Glomerular endothelial cell (primary cell): ENCODE data around the gene SKA1. TPM values are rescaled to one million over a fixed set of nuclear protein-coding genes. Genes with fewer than 3 reads are reported as not detected.

ENCODE experiments used
- DNase-seq: peaks from one replicate; pipeline ENCODE4 v3.0.0-alpha.2; 2011; ENCODE audit warnings: low read depth, low spot score; ENCODE audit errors: extremely low read depth
- total RNA-seq: library from RNA; depleted of rRNA; stranded (reverse); fragments of >200 nt; gene quantifications from 2 replicates; pipeline ENCODE4 v1.2.3, GENCODE V29; 2015

Gene SKA1
- total RNA-seq = 1.7 and 9.8 TPM in 2 replicates

GRCh38 chr18:50374753-50375391, at the start of gene SKA1:
TSS of gene SKA1 (plus strand) at chr18:50375046. CDS start at chr18:50375831, 785 bp downstream.
- DNase-seq = peak; percentile 62

- DNase-seq = no peak
These were observed 46.9 kb upstream of the SKA1 start for GRCh38 chr18:50327983-50328382.

- no peak for DNase-seq
These were observed 44.7 kb upstream of the SKA1 start for GRCh38 chr18:50330176-50330575.

GRCh38 chr18:50331691-50332090, 43.2 kb upstream of the SKA1 start:
- DNase-seq = no peak

GRCh38 chr18:50334546-50335152, 40.2 kb upstream of the SKA1 start:
- no peak for DNase-seq

- no peak for DNase-seq
These were observed 36.7 kb upstream of the SKA1 start for GRCh38 chr18:50338122-50338521.

- no peak for DNase-seq
These were observed 36.1 kb upstream of the SKA1 start for GRCh38 chr18:50338715-50339114.

GRCh38 chr18:50340078-50340477, 34.8 kb upstream of the SKA1 start:
- DNase-seq = no peak

GRCh38 chr18:50341443-50341842, 33.4 kb upstream of the SKA1 start:
- DNase-seq = no peak

GRCh38 chr18:50350699-50351098, 24.1 kb upstream of the SKA1 start:
- DNase-seq = no peak

- DNase-seq = no peak
These were observed 18.6 kb upstream of the SKA1 start for GRCh38 chr18:50356036-50356945.

- no peak for DNase-seq
These were observed 16.0 kb upstream of the SKA1 start for GRCh38 chr18:50358844-50359243.

GRCh38 chr18:50359806-50360205, 15.0 kb upstream of the SKA1 start:
- no peak for DNase-seq

GRCh38 chr18:50360611-50361010, 14.2 kb upstream of the SKA1 start:
- no peak for DNase-seq

- DNase-seq = no peak
These were observed 5.2 kb upstream of the SKA1 start for GRCh38 chr18:50369672-50370071.

- DNase-seq = no peak
These were observed 2.1 kb upstream of the SKA1 start for GRCh38 chr18:50372743-50373142.

- no peak for DNase-seq
These were observed 1.2 kb upstream of the SKA1 start for GRCh38 chr18:50373561-50374219.

- DNase-seq = no peak
These were observed 560 bp upstream of the SKA1 start for GRCh38 chr18:50374220-50374752.

GRCh38 chr18:50377061-50377798, 2.4 kb downstream of the SKA1 start:
- DNase-seq = no peak

GRCh38 chr18:50388988-50389387, 14.1 kb downstream of the SKA1 start:
- DNase-seq = no peak
